C4-2B (cell line): ENCODE measurements around the gene KIF1A.

Experiments
- CTCF ChIP-seq: fragments of 450-650 bp; conservative IDR thresholded peaks from 2 replicates; pipeline ENCODE4 v1.5.1; 2017; ENCODE audit warnings: mild to moderate bottlenecking
- ZFX ChIP-seq: fragments of 450-650 bp; IDR thresholded peaks from 2 replicates; pipeline ENCODE4 v1.6.1; 2017

- no peak for TF ChIP-seq CTCF
- TF ChIP-seq ZFX = no peak
Observed at GRCh38 chr2:240769096-240769495, 50.9 kb downstream of the KIF1A start.
